Trophoblast cell (in vitro differentiated cells and primary cell): ENCODE results near the gene ZNF217.
"Not testable (repeated sequence)": the region's sequence is repeated elsewhere in the genome, so short reads cannot be mapped to it uniquely, and the experiment has no call there.

Source experiments
- DNase-seq, 2 donors: peaks; one replicate each; pipeline ENCODE4 v3.0.0-alpha.2; 2016
- H2AFZ ChIP-seq: 2 replicates; pipeline ENCODE4 v1.6.1; 2013; ENCODE audit warnings: low read length, moderate library complexity, mild to moderate bottlenecking; ENCODE audit not compliant: insufficient read depth, poor library complexity
- H2AK5ac ChIP-seq: 2 replicates; pipeline ENCODE4 v1.6.1; 2013; ENCODE audit warnings: mild to moderate bottlenecking, low read length
- H2BK120ac ChIP-seq: 2 replicates; pipeline ENCODE4 v1.6.1; 2013; ENCODE audit warnings: low read length, mild to moderate bottlenecking, moderate library complexity; ENCODE audit not compliant: insufficient read depth, poor library complexity
- H2BK12ac ChIP-seq: 2 replicates; pipeline ENCODE4 v1.6.1; 2013; ENCODE audit warnings: mild to moderate bottlenecking, low read length, moderate library complexity
- H2BK5ac ChIP-seq: 2 replicates; pipeline ENCODE4 v1.6.1; 2013; ENCODE audit warnings: low read length, low read depth, moderate library complexity, mild to moderate bottlenecking; ENCODE audit not compliant: poor library complexity
- H3K14ac ChIP-seq: 2 replicates; pipeline ENCODE4 v1.6.1; 2013; ENCODE audit warnings: mild to moderate bottlenecking, low read length
- H3K18ac ChIP-seq: 2 replicates; pipeline ENCODE4 v1.6.1; 2013; ENCODE audit warnings: mild to moderate bottlenecking, low read length
- H3K23ac ChIP-seq: 2 replicates; pipeline ENCODE4 v1.6.1; 2013; ENCODE audit warnings: low read length
- H3K27ac ChIP-seq: 2 replicates; pipeline ENCODE4 v1.5.1; 2013; ENCODE audit warnings: low read depth, mild to moderate bottlenecking, inconsistent platforms, low read length, moderate library complexity
- H3K27me3 ChIP-seq: 2 replicates; pipeline ENCODE4 v1.6.1; 2013; ENCODE audit warnings: inconsistent platforms, mild to moderate bottlenecking, low read length, moderate library complexity; ENCODE audit not compliant: insufficient read depth
- H3K36me3 ChIP-seq, 2 experiments: 1 replicate in 1 of 2; 2 replicates in 1 of 2; pipeline ENCODE4 v1.6.1; 2013; ENCODE audit warnings: low read length in 2 of 2, mild to moderate bottlenecking in 2 of 2, moderate library complexity in 1 of 2; ENCODE audit not compliant: insufficient read depth in 2 of 2, control insufficient read depth in 1 of 2
- H3K4ac ChIP-seq: 2 replicates; pipeline ENCODE4 v1.6.1; 2013; ENCODE audit warnings: low read depth, mild to moderate bottlenecking, low read length, moderate library complexity
- H3K4me1 ChIP-seq, 2 experiments: 1 replicate in 1 of 2; 2 replicates in 1 of 2; pipeline ENCODE4 v1.6.1; 2013; ENCODE audit warnings: low read length in 2 of 2, mild to moderate bottlenecking in 2 of 2, moderate library complexity in 1 of 2; ENCODE audit not compliant: insufficient read depth in 2 of 2, control insufficient read depth in 1 of 2
- H3K4me2 ChIP-seq: 2 replicates; pipeline ENCODE4 v1.6.1; 2013; ENCODE audit warnings: inconsistent platforms, mild to moderate bottlenecking, low read length, moderate library complexity
- H3K4me3 ChIP-seq: 2 replicates; pipeline ENCODE4 v1.5.1; 2013; ENCODE audit warnings: mild to moderate bottlenecking, low read depth, low read length, inconsistent platforms
- H3K79me1 ChIP-seq: one replicate; pipeline ENCODE4 v1.6.1; 2013; ENCODE audit warnings: low read length
- H3K79me2 ChIP-seq: 2 replicates; pipeline ENCODE4 v1.6.1; 2013; ENCODE audit warnings: low read length, mild to moderate bottlenecking; ENCODE audit not compliant: control insufficient read depth, insufficient read depth, poor library complexity
- H3K9ac ChIP-seq: 2 replicates; pipeline ENCODE4 v1.6.1; 2013; ENCODE audit warnings: mild to moderate bottlenecking, low read length
- H3K9me3 ChIP-seq: 2 replicates; pipeline ENCODE4 v1.6.1; 2013; ENCODE audit warnings: low read depth, mild to moderate bottlenecking, control low read depth, inconsistent platforms, low read length; ENCODE audit not compliant: insufficient read depth
- H4K12ac ChIP-seq: 2 replicates; pipeline ENCODE4 v1.6.1; 2013; ENCODE audit warnings: low read depth, mild to moderate bottlenecking, low read length, moderate library complexity
- H4K8ac ChIP-seq: 2 replicates; pipeline ENCODE4 v1.6.1; 2013; ENCODE audit warnings: low read depth, mild to moderate bottlenecking, low read length, moderate library complexity
- H4K91ac ChIP-seq: one replicate; pipeline ENCODE4 v1.6.1; 2013; ENCODE audit warnings: low read depth, mild to moderate bottlenecking, low read length, moderate library complexity
- WGBS: extraction: QIAGEN DNeasy Blood & Tissue Kit; methylation state at CpG from one replicate; pipeline ENCODE4 v1.1.7; 2013; ENCODE audit warnings: missing lambda C conversion rate; ENCODE audit not compliant: insufficient read length, insufficient coverage; ENCODE audit errors: extremely low coverage; 5-methylcytosine and 5-hydroxymethylcytosine counted together

Gene ZNF217

DNA sequence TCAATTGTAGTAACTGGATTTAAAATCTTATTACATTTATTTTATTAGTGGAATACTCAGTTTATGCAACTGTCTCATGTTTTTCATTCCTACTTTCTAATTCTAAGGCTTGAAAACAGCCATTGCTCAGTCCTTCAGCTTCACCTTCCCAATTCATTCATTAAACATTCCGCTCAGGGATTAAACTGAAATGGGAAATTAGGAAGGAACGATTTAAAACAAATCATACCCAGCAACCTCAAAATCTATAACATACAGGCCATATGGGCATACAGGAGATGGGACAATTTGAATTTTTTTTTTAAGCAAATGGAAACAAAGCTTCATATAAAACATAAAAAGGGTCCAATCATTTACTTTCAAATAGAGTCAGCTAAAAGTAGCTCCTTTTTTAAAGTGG is 3.5 kb downstream of the ZNF217 start:
- H4K12ac ChIP-seq, H3K27ac ChIP-seq, H3K4me3 ChIP-seq, H3K23ac ChIP-seq, H2BK12ac ChIP-seq, H4K91ac ChIP-seq, H2BK120ac ChIP-seq, H3K14ac ChIP-seq, H3K27me3 ChIP-seq, H3K9ac ChIP-seq, H3K9me3 ChIP-seq, H4K8ac ChIP-seq, H3K18ac ChIP-seq, DNase-seq, H3K36me3 ChIP-seq, H3K4ac ChIP-seq, H2AK5ac ChIP-seq, H2AFZ ChIP-seq, H3K4me1 ChIP-seq, H2BK5ac ChIP-seq: not testable (repeated sequence)
- Histone ChIP-seq H3K4me2 (peak overlapping the region; percentile 23), H3K79me1 (peaks cover 15% of the 10 kb centered on the region), H3K79me2 (peaks cover 20% of the 10 kb centered on the region)
- WGBS, result no CpG with 5 or more reads among the region's 2 CpGs

- not testable (repeated sequence) for H2AK5ac ChIP-seq, H3K4me1 ChIP-seq, H2BK120ac ChIP-seq, H3K9ac ChIP-seq, H3K18ac ChIP-seq, H3K4me3 ChIP-seq, H2BK12ac ChIP-seq, H3K23ac ChIP-seq, DNase-seq, H2BK5ac ChIP-seq, H3K36me3 ChIP-seq, H4K8ac ChIP-seq, H3K27me3 ChIP-seq, H3K9me3 ChIP-seq, H2AFZ ChIP-seq, H3K14ac ChIP-seq, H4K12ac ChIP-seq
- Histone ChIP-seq H3K79me2 (peaks cover 21% of the 10 kb centered on the region), H4K91ac (peak overlapping the region; percentile 37), H3K4me2 (peak overlapping the region; percentile 61), H3K4ac (peak overlapping the region; percentile 55), H3K79me1 (peaks cover 15% of the 10 kb centered on the region), H3K27ac (peak overlapping the region; percentile 47)
- no CpG with 5 or more reads among the region's 12 CpGs for WGBS
These were observed 4.1 kb downstream of the ZNF217 start for GRCh38 chr20:53589321-53590065.

- not testable (repeated sequence) for H4K12ac ChIP-seq, H2BK5ac ChIP-seq, H3K79me1 ChIP-seq, H2BK12ac ChIP-seq, H3K27me3 ChIP-seq, H2AFZ ChIP-seq, H3K4me2 ChIP-seq, H3K36me3 ChIP-seq, H3K9ac ChIP-seq, H3K4me1 ChIP-seq, H3K14ac ChIP-seq, H2AK5ac ChIP-seq, H3K18ac ChIP-seq, H3K27ac ChIP-seq, H3K9me3 ChIP-seq, H4K8ac ChIP-seq, H4K91ac ChIP-seq, H3K23ac ChIP-seq, H3K4me3 ChIP-seq, DNase-seq, H3K4ac ChIP-seq, H2BK120ac ChIP-seq
- WGBS, result no CpG with 5 or more reads among the region's 1 CpG
- H3K79me2 ChIP-seq, result peaks cover 16% of the 10 kb centered on the region
These were observed 6.4 kb downstream of the ZNF217 start for GRCh38 chr20:53587157-53587703.

- Histone ChIP-seq H2BK5ac (no peak overlapping the region), H3K14ac (no peak overlapping the region), H4K91ac (no peak overlapping the region), H3K79me1 (peaks cover 2% of the 10 kb centered on the region), H3K18ac (no peak overlapping the region), H4K8ac (no peak overlapping the region), H3K4ac (no peak overlapping the region), H3K9me3 (no peaks in the 10 kb centered on the region), H3K79me2 (peaks cover 17% of the 10 kb centered on the region), H3K4me2 (no peak overlapping the region), H2AK5ac (no peak overlapping the region), H3K4me3 (no peak overlapping the region), H2AFZ (no peak overlapping the region), H3K27ac (no peak overlapping the region), H3K4me1 (peaks cover 0 to 2% of the 10 kb centered on the region in 2 experiments), H3K36me3 (peaks cover 9 to 11% of the 10 kb centered on the region in 2 experiments), H3K9ac (no peak overlapping the region), H3K23ac (no peak overlapping the region), H3K27me3 (no peaks in the 10 kb centered on the region), H2BK120ac (no peak overlapping the region), H2BK12ac (no peak overlapping the region), H4K12ac (no peak overlapping the region)
- WGBS, result no CpG with 5 or more reads among the region's 6 CpGs
- DNase-seq, result no peak
These were observed 7.0 kb downstream of the ZNF217 start for GRCh38 chr20:53586640-53587039.
